Breast epithelium (tissue), 4 donors: ENCODE data around the gene BLNK. TPM values are rescaled to one million over a fixed set of nuclear protein-coding genes. Genes with fewer than 3 reads are reported as not detected.

ENCODE experiments used
- DNase-seq, 2 donors: peaks; one replicate each; pipeline ENCODE4 v3.0.0-alpha.2; 2019; ENCODE audit warnings: low spot score in 2 of 2
- H3K27ac ChIP-seq, 2 donors: fragments of 200-600 bp; sonication (generic) in 1 of 2; one replicate each; pipeline ENCODE4 v1.5.1; 2016 to 2019; ENCODE audit warnings: mild to moderate bottlenecking in 1 of 2
- H3K27me3 ChIP-seq, 2 donors: fragments of 200-600 bp; sonication (generic) in 1 of 2; one replicate each; pipeline versions ENCODE4 v1.5.1 to v1.6.0; 2017 to 2019; ENCODE audit warnings: control low read depth in 1 of 2, mild to moderate bottlenecking in 1 of 2
- H3K36me3 ChIP-seq: fragments of 200-600 bp; one replicate; pipeline ENCODE4 v1.5.1; 2019
- H3K4me1 ChIP-seq, 2 donors: fragments of 200-600 bp; sonication (generic); one replicate each; pipeline ENCODE4 v1.5.1; 2016 to 2019; ENCODE audit warnings: control low read depth in 1 of 2
- H3K4me3 ChIP-seq, 3 donors: fragments of 200-600 bp; sonication (generic); 1 replicate in 2 of 3; 2 replicates in 1 of 3; pipeline ENCODE4 v1.5.1; 2016 to 2019; ENCODE audit warnings: mild to moderate bottlenecking in 3 of 3, moderate library complexity in 2 of 3
- H3K9me3 ChIP-seq, 2 donors: fragments of 200-600 bp; sonication (generic) in 1 of 2; one replicate each; pipeline ENCODE4 v1.5.1; 2016 to 2019; ENCODE audit warnings: control low read depth in 1 of 2
- POLR2A ChIP-seq: fragments of 450-650 bp; IDR thresholded peaks from one replicate; pipeline ENCODE4 v1.6.1; 2016; ENCODE audit warnings: antibody characterized with exemption, mild to moderate bottlenecking, moderate library complexity
- POLR2AphosphoS5 ChIP-seq, 3 donors: sonication (generic); formaldehyde crosslinking; IDR thresholded peaks; one replicate each; pipeline ENCODE4 v1.6.1; 2017; ENCODE audit warnings: antibody characterized with exemption in 3 of 3
- intact Hi-C: fragments of 100-400 bp; cut with DNase I; formaldehyde crosslinking; loops from one replicate; pipeline ENCODE4 v1.15.1; 2023; ENCODE audit warnings: low total_unique reads
- total RNA-seq, 3 donors: library from RNA; depleted of rRNA; stranded (reverse); fragments of >200 nt; gene quantifications; one replicate each; pipeline ENCODE4 v1.1.0, GENCODE V29; 2016
- TF ChIP-seq, protein P1 (sequence below), 3 donors: fragments of 450-650 bp; IDR thresholded peaks; one replicate each; pipeline ENCODE4 v1.5.1; 2016 to 2017; ENCODE audit warnings: antibody characterized with exemption in 3 of 3, mild to moderate bottlenecking in 3 of 3, moderate library complexity in 3 of 3

Gene BLNK
- total RNA-seq, 3 donors from 2014 or later = 2.9 to 16.0 (median 13.4) TPM

DNA sequence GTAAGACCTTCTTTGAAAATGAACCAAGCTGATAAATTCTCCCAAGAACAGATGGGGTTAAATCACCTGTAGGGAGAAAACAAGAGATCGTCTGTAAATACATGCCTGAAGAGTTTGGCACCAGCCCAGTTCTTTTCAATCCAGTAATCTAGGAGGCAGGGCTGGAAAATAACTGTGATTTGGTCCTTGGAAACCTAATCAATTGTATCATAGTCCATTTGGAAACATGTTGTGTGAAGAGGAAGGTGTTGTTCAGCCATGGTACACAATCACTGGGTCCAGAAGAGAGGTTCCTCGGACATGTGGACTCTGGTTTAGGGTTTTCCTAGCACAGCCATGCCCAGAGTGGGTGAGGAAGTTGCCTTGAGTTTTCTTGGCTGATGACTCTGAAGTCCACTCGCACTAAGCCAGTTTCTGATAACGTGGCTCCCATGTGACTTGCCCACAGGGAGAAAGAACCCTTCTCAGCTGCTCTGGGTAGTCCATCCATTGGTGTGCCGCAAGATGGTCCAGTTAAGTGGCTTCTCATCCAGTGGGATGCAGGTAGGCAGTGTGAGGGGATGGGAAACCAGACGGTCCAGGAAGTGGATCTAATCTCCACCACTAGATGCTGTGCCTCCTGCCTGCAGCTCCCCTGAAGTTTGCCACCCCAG lies 5.1 kb downstream of the BLNK start:
- no peaks in the 10 kb centered on the region for H3K27me3 ChIP-seq
- H3K9me3 ChIP-seq = no peaks in the 10 kb centered on the region
- intact Hi-C loops = no loop called here
- H3K36me3 ChIP-seq = no peaks in the 10 kb centered on the region
- H3K4me3 ChIP-seq = no peak overlapping the region
- H3K4me1 ChIP-seq = no peaks in the 10 kb centered on the region
- no peak for DNase-seq
- no peak for TF ChIP-seq POLR2A
- no peak overlapping the region for H3K27ac ChIP-seq

DNA sequence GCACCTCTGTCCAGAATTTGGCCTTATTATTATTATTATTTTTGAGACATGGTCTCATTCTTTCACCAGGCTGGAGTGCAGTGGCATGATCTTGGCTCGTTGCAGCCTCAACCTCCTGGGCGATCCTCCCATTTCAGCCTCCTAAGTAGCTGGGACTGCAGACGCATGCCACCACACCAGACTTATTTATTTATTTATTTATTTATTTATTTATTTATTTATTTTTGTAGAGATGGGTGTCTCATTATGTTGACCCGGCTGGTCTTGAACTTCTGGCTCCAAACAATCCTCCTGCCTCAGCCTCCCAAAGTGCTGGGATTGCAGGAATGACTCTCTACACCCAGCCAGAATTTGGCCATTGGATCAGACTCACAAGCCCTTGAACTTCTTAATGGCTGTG lies 6.4 kb downstream of the BLNK start:
- TF ChIP-seq POLR2A = no peak
- TF ChIP-seq, protein P1, sequence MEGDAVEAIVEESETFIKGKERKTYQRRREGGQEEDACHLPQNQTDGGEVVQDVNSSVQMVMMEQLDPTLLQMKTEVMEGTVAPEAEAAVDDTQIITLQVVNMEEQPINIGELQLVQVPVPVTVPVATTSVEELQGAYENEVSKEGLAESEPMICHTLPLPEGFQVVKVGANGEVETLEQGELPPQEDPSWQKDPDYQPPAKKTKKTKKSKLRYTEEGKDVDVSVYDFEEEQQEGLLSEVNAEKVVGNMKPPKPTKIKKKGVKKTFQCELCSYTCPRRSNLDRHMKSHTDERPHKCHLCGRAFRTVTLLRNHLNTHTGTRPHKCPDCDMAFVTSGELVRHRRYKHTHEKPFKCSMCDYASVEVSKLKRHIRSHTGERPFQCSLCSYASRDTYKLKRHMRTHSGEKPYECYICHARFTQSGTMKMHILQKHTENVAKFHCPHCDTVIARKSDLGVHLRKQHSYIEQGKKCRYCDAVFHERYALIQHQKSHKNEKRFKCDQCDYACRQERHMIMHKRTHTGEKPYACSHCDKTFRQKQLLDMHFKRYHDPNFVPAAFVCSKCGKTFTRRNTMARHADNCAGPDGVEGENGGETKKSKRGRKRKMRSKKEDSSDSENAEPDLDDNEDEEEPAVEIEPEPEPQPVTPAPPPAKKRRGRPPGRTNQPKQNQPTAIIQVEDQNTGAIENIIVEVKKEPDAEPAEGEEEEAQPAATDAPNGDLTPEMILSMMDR (IDR thresholded peaks at IDR 0.05) = no peak
- no peak for TF ChIP-seq POLR2AphosphoS5 (IDR thresholded peaks at IDR 0.05)
- no peaks in the 10 kb centered on the region for H3K4me1 ChIP-seq
- no peak for DNase-seq
- H3K9me3 ChIP-seq = no peaks in the 10 kb centered on the region
- H3K27me3 ChIP-seq = no peaks in the 10 kb centered on the region
- intact Hi-C loops = no loop called here
- no peak overlapping the region for H3K4me3 ChIP-seq
- no peaks in the 10 kb centered on the region for H3K36me3 ChIP-seq
- H3K27ac ChIP-seq = no peak overlapping the region

DNA sequence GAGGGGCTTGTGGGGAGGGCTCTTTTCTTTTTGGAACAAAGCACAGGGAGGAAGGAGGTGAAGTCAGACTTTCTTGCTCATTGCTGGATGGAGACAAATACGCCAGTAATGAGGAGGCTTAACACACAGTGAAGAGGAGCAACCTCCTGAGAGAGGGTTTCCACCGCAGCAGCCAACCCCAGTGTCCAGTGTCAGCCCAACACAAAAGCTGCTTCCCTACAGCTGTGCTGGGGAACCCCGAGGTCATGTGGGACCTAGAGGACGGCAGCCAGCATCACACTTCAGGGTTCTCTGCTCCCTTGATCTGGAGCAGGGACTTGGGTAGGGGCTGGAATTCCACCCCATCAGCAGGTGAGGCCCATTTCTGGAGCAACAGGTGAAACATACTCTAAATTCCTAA lies 7.7 kb downstream of the BLNK start:
- no peak for DNase-seq
- TF ChIP-seq, protein P1 (IDR thresholded peaks at IDR 0.05) = no peak
- TF ChIP-seq POLR2AphosphoS5 (IDR thresholded peaks at IDR 0.05) (no peak), POLR2A (no peak)
- no peak overlapping the region for H3K27ac ChIP-seq
- intact Hi-C loops = no loop called here
- no peak overlapping the region for H3K4me3 ChIP-seq
- H3K27me3 ChIP-seq = no peaks in the 10 kb centered on the region
- no peaks in the 10 kb centered on the region for H3K36me3 ChIP-seq
- no peaks in the 10 kb centered on the region for H3K9me3 ChIP-seq
- no peaks in the 10 kb centered on the region for H3K4me1 ChIP-seq

DNA sequence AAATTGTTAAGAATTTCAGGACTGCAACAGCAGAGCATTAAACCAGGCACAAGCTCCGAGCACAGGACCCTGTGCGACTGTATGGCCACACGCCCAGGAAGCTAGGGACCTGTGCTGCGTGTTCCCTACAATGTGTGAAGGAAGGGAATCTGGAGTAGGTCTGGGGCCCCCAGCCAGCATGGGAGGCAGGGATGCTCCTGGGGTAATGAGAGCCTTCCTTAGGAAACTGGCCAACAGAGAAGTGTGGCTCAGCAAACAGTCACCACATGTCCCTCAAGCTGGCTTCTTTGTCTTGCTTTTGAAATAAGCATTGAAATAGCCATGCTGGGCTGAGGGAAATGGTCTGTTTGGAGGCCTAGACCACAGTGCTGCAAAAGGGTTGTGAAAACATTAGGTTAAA lies 8.2 kb downstream of the BLNK start:
- no peaks in the 10 kb centered on the region for H3K4me1 ChIP-seq
- no peaks in the 10 kb centered on the region for H3K9me3 ChIP-seq
- no peak for DNase-seq
- no peaks in the 10 kb centered on the region for H3K27me3 ChIP-seq
- intact Hi-C loops = no loop called here
- no peak overlapping the region for H3K27ac ChIP-seq
- TF ChIP-seq POLR2A (no peak), POLR2AphosphoS5 (IDR thresholded peaks at IDR 0.05) (no peak)
- TF ChIP-seq, protein P1 (IDR thresholded peaks at IDR 0.05) = no peak
- H3K36me3 ChIP-seq = no peaks in the 10 kb centered on the region
- no peak overlapping the region for H3K4me3 ChIP-seq

DNA sequence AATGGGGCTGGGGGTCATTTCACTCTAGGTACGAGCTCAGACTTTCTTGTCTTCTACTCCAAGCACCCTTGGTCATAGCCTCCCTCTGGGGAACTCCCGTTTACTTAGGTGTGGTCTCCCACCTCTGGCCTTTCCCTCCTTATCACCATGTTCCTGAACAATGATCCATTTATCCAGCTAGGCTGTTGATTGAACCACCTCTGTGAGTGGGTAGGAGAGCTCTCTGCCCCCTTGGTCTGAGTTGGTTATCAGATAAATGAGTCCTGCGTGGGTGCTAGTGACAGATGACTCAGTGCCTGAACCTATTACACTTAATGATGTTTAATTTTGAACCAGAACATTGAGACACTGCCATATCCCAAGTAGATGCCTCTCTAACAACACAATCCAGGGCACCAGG lies 9.4 kb downstream of the BLNK start:
- Histone ChIP-seq H3K4me1 (no peaks in the 10 kb centered on the region), H3K36me3 (no peaks in the 10 kb centered on the region), H3K27ac (no peak overlapping the region), H3K4me3 (no peak overlapping the region), H3K27me3 (no peaks in the 10 kb centered on the region), H3K9me3 (no peaks in the 10 kb centered on the region)
- TF ChIP-seq, protein P1 (IDR thresholded peaks at IDR 0.05) = no peak
- TF ChIP-seq POLR2A (no peak), POLR2AphosphoS5 (IDR thresholded peaks at IDR 0.05) (no peak)
- DNase-seq = no peak
- intact Hi-C loops = no loop called here

DNA sequence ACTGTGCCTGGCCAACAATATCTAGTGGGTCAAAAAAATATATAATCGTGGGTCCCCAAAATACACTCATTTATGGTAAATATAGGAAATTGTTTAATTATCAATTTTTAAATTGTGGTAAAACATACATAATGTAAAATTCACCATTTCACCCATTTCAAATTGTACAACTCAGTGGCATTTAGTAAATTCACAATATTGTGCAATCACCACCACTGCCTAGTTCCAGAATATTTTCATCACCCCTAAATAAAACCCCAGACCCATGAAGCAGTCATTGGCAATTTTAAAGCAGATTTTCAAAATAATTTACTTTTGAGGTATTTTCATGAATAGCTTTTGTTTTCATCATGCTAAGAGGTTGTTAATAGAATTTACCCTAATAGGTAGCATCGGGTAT lies 10.2 kb downstream of the BLNK start:
- Histone ChIP-seq H3K27me3 (no peaks in the 10 kb centered on the region), H3K36me3 (no peaks in the 10 kb centered on the region), H3K4me1 (no peaks in the 10 kb centered on the region), H3K27ac (no peak overlapping the region), H3K4me3 (no peak overlapping the region), H3K9me3 (no peaks in the 10 kb centered on the region)
- no peak for DNase-seq
- intact Hi-C loops = no loop called here
- no peak for TF ChIP-seq POLR2AphosphoS5 (IDR thresholded peaks at IDR 0.05)
- TF ChIP-seq, protein P1 (IDR thresholded peaks at IDR 0.05) = no peak
- no peak for TF ChIP-seq POLR2A
